Activated naive CD4-positive, alpha-beta T cell treated with anti-CD3 and anti-CD28 coated beads, Interleukin-2, amount 50 U/mL, for 24 hours (primary cell): ENCODE data around the gene CNTNAP2.
"Not testable (repeated sequence)": the region's sequence is repeated elsewhere in the genome, so short reads cannot be mapped to it uniquely, and the experiment has no call there.

ENCODE experiments used
- H3K27ac Mint-ChIP-seq: one replicate; pipeline ENCODE4 v1.8.0; 2021; ENCODE audit warnings: mild to moderate bottlenecking, mixed read lengths
- H3K27me3 Mint-ChIP-seq: one replicate; pipeline ENCODE4 v1.8.0; 2021; ENCODE audit warnings: mixed read lengths
- H3K36me3 Mint-ChIP-seq: one replicate; pipeline ENCODE4 v1.8.0; 2021; ENCODE audit warnings: mixed read lengths
- H3K4me1 Mint-ChIP-seq: one replicate; pipeline ENCODE4 v1.8.0; 2021; ENCODE audit warnings: mixed read lengths
- H3K4me3 Mint-ChIP-seq: one replicate; pipeline ENCODE4 v1.8.0; 2021; ENCODE audit warnings: mild to moderate bottlenecking, mixed read lengths
- H3K9me3 Mint-ChIP-seq: one replicate; pipeline ENCODE4 v1.8.0; 2021; ENCODE audit warnings: mixed read lengths

The CNTNAP2 gene

DNA sequence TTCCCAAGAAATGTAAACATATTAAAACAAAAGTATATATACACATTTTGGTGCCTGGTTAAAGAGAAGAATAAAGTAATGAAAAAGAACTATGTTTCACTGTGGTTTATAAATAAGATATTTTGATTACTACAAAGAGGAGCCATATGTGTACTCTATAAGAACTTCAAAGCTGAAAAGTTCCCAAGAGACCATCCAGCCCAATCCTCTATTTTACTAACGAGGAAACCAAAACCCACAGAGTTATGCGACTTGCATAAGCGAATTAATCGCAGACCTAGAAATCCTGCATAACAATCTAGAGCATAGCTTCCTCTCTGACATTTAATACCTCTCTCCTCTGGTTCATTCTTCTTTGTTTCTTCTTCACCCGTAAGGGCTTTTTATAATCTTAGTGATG, 937.1 kb downstream of the CNTNAP2 start:
- H3K9me3 Mint-ChIP-seq = no peaks in the 10 kb centered on the region
- no peaks in the 10 kb centered on the region for H3K27me3 Mint-ChIP-seq
- no peaks in the 10 kb centered on the region for H3K36me3 Mint-ChIP-seq
- no peaks in the 10 kb centered on the region for H3K4me1 Mint-ChIP-seq
- H3K4me3 Mint-ChIP-seq = no peak overlapping the region
- H3K27ac Mint-ChIP-seq = no peak overlapping the region

DNA sequence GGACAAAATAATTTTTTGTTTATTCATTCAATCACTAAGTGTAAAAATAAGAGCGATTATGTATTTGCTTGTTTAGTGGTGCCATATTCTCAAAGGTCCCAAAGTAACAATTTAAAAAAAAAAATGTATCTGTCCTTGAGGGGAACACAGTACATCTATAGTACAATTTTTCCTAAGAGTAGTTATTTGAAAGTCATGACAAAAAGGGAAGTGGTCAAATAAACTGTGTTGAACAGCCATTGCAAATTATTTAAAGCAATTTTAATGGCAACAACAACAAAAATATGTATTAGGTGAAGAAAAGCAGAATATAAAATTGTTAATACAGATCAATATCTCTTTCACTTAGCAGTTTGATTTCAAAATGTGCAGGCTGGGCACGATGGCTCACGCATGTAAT, 943.5 kb downstream of the CNTNAP2 start:
- Mint-ChIP-seq H3K4me3 (no peak overlapping the region), H3K36me3 (no peaks in the 10 kb centered on the region), H3K27ac (no peak overlapping the region), H3K27me3 (no peaks in the 10 kb centered on the region), H3K4me1 (no peaks in the 10 kb centered on the region), H3K9me3 (no peaks in the 10 kb centered on the region)

GRCh38 chr7:147062897-147063296, 946.3 kb downstream of the CNTNAP2 start:
- no peak overlapping the region for H3K27ac Mint-ChIP-seq
- no peaks in the 10 kb centered on the region for H3K27me3 Mint-ChIP-seq
- H3K9me3 Mint-ChIP-seq = no peaks in the 10 kb centered on the region
- no peaks in the 10 kb centered on the region for H3K36me3 Mint-ChIP-seq
- no peak overlapping the region for H3K4me3 Mint-ChIP-seq
- H3K4me1 Mint-ChIP-seq = no peaks in the 10 kb centered on the region

- Mint-ChIP-seq H3K27ac (no peak overlapping the region), H3K27me3 (no peaks in the 10 kb centered on the region), H3K36me3 (no peaks in the 10 kb centered on the region), H3K4me3 (no peak overlapping the region), H3K4me1 (no peaks in the 10 kb centered on the region), H3K9me3 (peaks cover 20% of the 10 kb centered on the region)
Measured at GRCh38 chr7:147068842-147069241, 952.2 kb downstream of the CNTNAP2 start.

DNA sequence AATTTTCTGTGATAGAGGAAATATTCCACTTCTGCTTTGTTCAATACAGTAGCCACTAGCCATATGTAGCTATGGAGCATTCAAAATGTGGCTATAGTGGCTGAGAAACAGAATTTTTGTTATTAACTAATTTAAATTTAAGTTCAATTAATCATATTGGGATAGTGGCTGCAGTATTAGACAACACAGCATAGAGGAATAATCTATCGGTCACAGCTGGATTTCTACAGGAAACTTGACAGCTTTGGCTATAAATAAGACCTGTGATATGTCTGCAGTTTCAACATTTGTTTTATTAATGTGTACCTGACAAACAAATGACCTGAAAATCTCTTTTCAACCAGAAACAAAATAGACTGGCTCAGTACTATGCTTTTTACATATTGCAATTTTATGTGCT, 953.2 kb downstream of the CNTNAP2 start:
- Mint-ChIP-seq H3K27ac (no peak overlapping the region), H3K9me3 (peaks cover 20% of the 10 kb centered on the region), H3K36me3 (no peaks in the 10 kb centered on the region), H3K4me1 (no peaks in the 10 kb centered on the region), H3K4me3 (no peak overlapping the region), H3K27me3 (no peaks in the 10 kb centered on the region)

DNA sequence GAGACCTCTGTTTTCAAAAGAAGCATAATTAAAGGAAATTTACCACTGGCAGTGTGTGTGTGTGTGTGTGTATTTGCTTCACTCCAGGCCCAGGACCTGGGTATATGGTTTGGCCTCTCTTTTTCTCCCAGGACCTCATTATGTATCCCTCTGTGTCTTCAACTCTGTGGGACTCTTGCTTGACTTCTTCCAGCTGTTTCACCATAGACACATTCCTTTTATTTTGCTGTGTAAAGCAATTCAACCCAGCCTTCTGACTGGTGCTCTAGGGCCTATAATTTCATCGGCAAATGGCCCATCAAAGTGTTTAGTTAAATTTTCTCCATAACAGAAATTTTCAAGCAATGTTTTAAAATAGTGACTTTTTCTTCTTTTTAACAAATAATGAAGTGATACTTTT, 954.3 kb downstream of the CNTNAP2 start:
- H3K27me3 Mint-ChIP-seq = no peaks in the 10 kb centered on the region
- H3K36me3 Mint-ChIP-seq = no peaks in the 10 kb centered on the region
- H3K27ac Mint-ChIP-seq = no peak overlapping the region
- H3K4me3 Mint-ChIP-seq = no peak overlapping the region
- no peaks in the 10 kb centered on the region for H3K4me1 Mint-ChIP-seq
- peaks cover 20% of the 10 kb centered on the region for H3K9me3 Mint-ChIP-seq

DNA sequence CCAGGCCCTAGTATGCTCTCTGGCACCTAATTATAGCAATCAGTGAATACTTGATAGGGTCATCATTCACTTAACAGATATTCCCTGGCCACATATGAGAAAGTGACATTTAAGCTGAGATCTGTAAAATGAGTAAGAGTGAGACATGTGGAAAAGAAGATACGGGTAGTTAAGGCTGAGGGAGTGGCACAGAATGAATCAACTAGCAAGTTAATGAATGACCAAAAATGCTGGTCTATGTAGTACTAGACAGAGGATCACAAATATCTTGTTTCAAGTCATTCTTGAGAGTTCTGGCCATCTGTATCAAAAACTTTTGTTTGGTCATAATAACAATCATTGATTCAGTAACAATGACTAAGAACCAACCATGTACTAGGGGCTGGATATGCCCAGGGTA, 954.9 kb downstream of the CNTNAP2 start:
- Mint-ChIP-seq H3K27ac (no peak overlapping the region), H3K27me3 (no peaks in the 10 kb centered on the region), H3K4me3 (no peak overlapping the region), H3K36me3 (no peaks in the 10 kb centered on the region), H3K9me3 (peaks cover 20% of the 10 kb centered on the region), H3K4me1 (no peaks in the 10 kb centered on the region)

- Mint-ChIP-seq H3K9me3 (peaks cover 4% of the 10 kb centered on the region), H3K4me1 (no peaks in the 10 kb centered on the region), H3K27ac (no peak overlapping the region), H3K27me3 (no peaks in the 10 kb centered on the region), H3K4me3 (no peak overlapping the region), H3K36me3 (no peaks in the 10 kb centered on the region)
Measured at GRCh38 chr7:147078312-147078711, 961.7 kb downstream of the CNTNAP2 start.

- Mint-ChIP-seq H3K27me3 (no peaks in the 10 kb centered on the region), H3K36me3 (no peaks in the 10 kb centered on the region), H3K4me1 (no peaks in the 10 kb centered on the region), H3K27ac (no peak overlapping the region), H3K9me3 (no peaks in the 10 kb centered on the region), H3K4me3 (no peak overlapping the region)
Measured at GRCh38 chr7:147079083-147079482, 962.5 kb downstream of the CNTNAP2 start.

- H3K27me3 Mint-ChIP-seq = no peaks in the 10 kb centered on the region
- H3K36me3 Mint-ChIP-seq = no peaks in the 10 kb centered on the region
- no peaks in the 10 kb centered on the region for H3K9me3 Mint-ChIP-seq
- H3K27ac Mint-ChIP-seq = no peak overlapping the region
- H3K4me1 Mint-ChIP-seq = no peaks in the 10 kb centered on the region
- H3K4me3 Mint-ChIP-seq = no peak overlapping the region
Measured at GRCh38 chr7:147079921-147080420, 963.4 kb downstream of the CNTNAP2 start.

GRCh38 chr7:147081117-147081516, 964.5 kb downstream of the CNTNAP2 start:
- Mint-ChIP-seq H3K9me3 (no peaks in the 10 kb centered on the region), H3K27me3 (no peaks in the 10 kb centered on the region), H3K4me3 (no peak overlapping the region), H3K4me1 (no peaks in the 10 kb centered on the region), H3K36me3 (no peaks in the 10 kb centered on the region), H3K27ac (no peak overlapping the region)

GRCh38 chr7:147089051-147089461, 972.5 kb downstream of the CNTNAP2 start:
- H3K4me3 Mint-ChIP-seq = no peak overlapping the region
- H3K27me3 Mint-ChIP-seq = no peaks in the 10 kb centered on the region
- no peak overlapping the region for H3K27ac Mint-ChIP-seq
- H3K36me3 Mint-ChIP-seq = no peaks in the 10 kb centered on the region
- no peaks in the 10 kb centered on the region for H3K4me1 Mint-ChIP-seq
- peaks cover 4% of the 10 kb centered on the region for H3K9me3 Mint-ChIP-seq

DNA sequence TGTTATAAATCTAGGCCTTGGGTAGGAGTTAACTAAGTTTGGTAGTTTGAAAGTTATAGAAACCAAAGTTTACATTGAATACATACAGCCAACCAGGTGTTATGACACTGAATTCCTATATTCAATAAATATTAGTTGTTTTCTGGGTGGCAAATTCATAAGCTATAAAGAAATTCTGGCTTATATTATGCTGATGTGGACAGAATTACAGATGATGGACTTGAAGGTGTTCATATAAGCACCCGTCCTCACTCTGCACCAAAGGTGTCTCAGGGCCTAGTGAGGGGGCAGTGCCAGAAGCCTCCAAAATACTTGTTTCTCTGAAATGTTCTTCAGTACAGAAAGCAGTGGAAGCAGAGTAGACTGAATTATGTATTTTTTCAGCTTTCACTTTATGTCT, 973.0 kb downstream of the CNTNAP2 start:
- no peak overlapping the region for H3K27ac Mint-ChIP-seq
- H3K27me3 Mint-ChIP-seq = no peaks in the 10 kb centered on the region
- H3K4me3 Mint-ChIP-seq = no peak overlapping the region
- H3K36me3 Mint-ChIP-seq = no peaks in the 10 kb centered on the region
- no peaks in the 10 kb centered on the region for H3K4me1 Mint-ChIP-seq
- peaks cover 4% of the 10 kb centered on the region for H3K9me3 Mint-ChIP-seq

DNA sequence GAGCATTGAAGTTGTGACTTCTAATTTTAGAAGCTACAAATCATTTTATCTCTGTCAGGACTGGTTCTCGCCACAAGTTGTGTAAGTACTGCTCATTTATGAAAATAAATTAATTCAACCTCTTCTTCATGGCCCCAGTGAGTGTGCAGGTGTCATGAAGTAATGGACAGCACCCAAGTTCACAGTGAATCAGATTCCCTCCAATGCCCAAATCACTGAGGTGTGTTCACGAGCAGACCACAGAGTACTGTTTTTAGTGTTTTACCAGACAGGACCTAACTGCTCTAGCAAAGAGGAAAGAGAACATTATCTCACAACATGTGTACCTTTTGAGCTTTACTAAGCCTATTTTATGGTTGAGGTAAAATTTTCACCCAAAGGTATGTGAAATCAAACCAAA, 980.0 kb downstream of the CNTNAP2 start:
- H3K27me3 Mint-ChIP-seq = no peaks in the 10 kb centered on the region
- H3K4me3 Mint-ChIP-seq = no peak overlapping the region
- H3K9me3 Mint-ChIP-seq = peaks cover 6% of the 10 kb centered on the region
- no peaks in the 10 kb centered on the region for H3K4me1 Mint-ChIP-seq
- H3K27ac Mint-ChIP-seq = no peak overlapping the region
- no peaks in the 10 kb centered on the region for H3K36me3 Mint-ChIP-seq

GRCh38 chr7:147103224-147103623, 986.6 kb downstream of the CNTNAP2 start:
- Mint-ChIP-seq H3K27ac (no peak overlapping the region), H3K9me3 (peaks cover 5% of the 10 kb centered on the region), H3K36me3 (no peaks in the 10 kb centered on the region), H3K27me3 (no peaks in the 10 kb centered on the region), H3K4me3 (no peak overlapping the region), H3K4me1 (no peaks in the 10 kb centered on the region)

GRCh38 chr7:147106746-147107145, 990.1 kb downstream of the CNTNAP2 start:
- H3K4me3 Mint-ChIP-seq = no peak overlapping the region
- H3K27ac Mint-ChIP-seq = no peak overlapping the region
- peaks cover 8% of the 10 kb centered on the region for H3K9me3 Mint-ChIP-seq
- no peaks in the 10 kb centered on the region for H3K36me3 Mint-ChIP-seq
- H3K4me1 Mint-ChIP-seq = no peaks in the 10 kb centered on the region
- no peaks in the 10 kb centered on the region for H3K27me3 Mint-ChIP-seq

DNA sequence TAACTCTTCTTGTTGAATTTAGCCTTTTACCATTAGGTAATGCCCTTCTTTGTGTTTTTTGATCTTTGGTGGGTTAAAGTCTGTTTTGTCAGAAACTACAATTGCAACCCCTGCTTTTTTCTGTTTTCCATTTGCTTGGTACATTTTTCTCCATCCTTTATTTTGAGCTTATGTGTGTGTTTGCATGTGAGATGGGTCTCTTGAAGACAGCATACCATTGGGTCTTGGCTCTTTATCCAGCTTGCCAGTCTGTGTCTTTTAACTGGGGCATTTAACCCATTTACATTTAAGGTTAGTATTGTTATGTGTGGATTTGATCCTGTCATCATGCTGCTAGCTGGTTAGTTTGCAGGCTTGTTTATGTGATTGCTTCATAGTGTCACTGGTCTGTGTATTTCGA, 997.9 kb downstream of the CNTNAP2 start:
- not testable (repeated sequence) for H3K27me3 Mint-ChIP-seq, H3K36me3 Mint-ChIP-seq, H3K4me1 Mint-ChIP-seq, H3K27ac Mint-ChIP-seq, H3K4me3 Mint-ChIP-seq
- H3K9me3 Mint-ChIP-seq = peaks cover 25% of the 10 kb centered on the region
